ENCODE data around the gene SUPT5H. TPM values are rescaled to one million over a fixed set of nuclear protein-coding genes. Genes with fewer than 3 reads are reported as not detected.

SUPT5H gene
- total RNA-seq, 3 donors from 2014 or later = 74.3 to 115 (median 103) TPM

DNA sequence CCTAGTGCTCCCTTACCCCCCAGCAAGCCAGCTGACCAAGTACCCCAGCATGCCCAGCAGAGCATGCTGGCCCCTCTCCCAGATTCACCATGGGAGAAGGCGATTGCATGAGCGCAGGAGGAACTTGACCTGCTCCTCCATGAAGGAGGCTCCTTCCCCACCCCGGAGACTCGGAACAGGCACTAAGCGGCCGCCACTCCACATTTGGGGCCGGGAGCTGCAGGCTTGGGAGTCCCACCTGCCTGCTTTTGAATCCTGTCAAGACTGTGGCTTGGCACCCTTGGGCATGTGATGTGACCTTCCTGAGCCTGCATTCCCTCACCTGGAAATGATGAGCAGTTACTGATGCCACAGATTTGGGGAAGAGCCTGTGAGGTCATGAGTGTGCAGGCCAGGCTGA, 22.6 kb downstream of the SUPT5H start:
- no peaks in the 10 kb centered on the region for H3K4me1 ChIP-seq
- peaks cover 23% of the 10 kb centered on the region for H3K36me3 ChIP-seq
- H3K9me3 ChIP-seq = no peaks in the 10 kb centered on the region
- H3K27me3 ChIP-seq = no peaks in the 10 kb centered on the region
- no peak overlapping the region for H3K27ac ChIP-seq
- H3K4me3 ChIP-seq = no peak overlapping the region
- DNase-seq (ENCODE audit: low spot score in 2 of 2) = no peak
- TF ChIP-seq, protein P1, sequence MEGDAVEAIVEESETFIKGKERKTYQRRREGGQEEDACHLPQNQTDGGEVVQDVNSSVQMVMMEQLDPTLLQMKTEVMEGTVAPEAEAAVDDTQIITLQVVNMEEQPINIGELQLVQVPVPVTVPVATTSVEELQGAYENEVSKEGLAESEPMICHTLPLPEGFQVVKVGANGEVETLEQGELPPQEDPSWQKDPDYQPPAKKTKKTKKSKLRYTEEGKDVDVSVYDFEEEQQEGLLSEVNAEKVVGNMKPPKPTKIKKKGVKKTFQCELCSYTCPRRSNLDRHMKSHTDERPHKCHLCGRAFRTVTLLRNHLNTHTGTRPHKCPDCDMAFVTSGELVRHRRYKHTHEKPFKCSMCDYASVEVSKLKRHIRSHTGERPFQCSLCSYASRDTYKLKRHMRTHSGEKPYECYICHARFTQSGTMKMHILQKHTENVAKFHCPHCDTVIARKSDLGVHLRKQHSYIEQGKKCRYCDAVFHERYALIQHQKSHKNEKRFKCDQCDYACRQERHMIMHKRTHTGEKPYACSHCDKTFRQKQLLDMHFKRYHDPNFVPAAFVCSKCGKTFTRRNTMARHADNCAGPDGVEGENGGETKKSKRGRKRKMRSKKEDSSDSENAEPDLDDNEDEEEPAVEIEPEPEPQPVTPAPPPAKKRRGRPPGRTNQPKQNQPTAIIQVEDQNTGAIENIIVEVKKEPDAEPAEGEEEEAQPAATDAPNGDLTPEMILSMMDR (IDR thresholded peaks at IDR 0.05) = no peak
- TF ChIP-seq POLR2A (IDR thresholded peaks at IDR 0.05) (no peak), POLR2AphosphoS5 (IDR thresholded peaks at IDR 0.05) (no peak)
- intact Hi-C loops (cut with DNase I; ENCODE audit: low total_unique reads) = no loop called here

DNA sequence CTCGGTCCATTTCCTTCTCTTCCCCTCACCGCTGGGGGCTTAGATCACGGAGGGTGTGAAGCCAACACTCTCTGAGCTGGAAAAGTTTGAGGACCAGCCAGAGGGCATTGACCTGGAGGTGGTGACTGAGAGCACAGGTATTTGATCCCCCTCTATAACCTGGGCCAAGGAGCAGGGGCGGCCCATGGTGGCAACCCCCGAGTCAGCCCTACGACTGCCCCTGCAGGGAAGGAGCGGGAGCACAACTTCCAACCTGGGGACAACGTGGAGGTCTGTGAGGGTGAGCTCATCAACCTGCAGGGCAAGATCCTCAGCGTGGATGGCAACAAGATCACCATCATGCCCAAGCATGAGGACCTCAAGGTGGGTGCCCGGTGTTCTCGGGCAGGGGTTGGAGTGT, 23.7 kb downstream of the SUPT5H start:
- DNase-seq (ENCODE audit: low spot score in 2 of 2) = no peak
- Histone ChIP-seq H3K27ac (no peak overlapping the region), H3K4me3 (no peak overlapping the region), H3K27me3 (no peaks in the 10 kb centered on the region), H3K9me3 (no peaks in the 10 kb centered on the region), H3K36me3 (peaks cover 23% of the 10 kb centered on the region), H3K4me1 (no peaks in the 10 kb centered on the region)
- TF ChIP-seq, protein P1 (IDR thresholded peaks at IDR 0.05) = no peak
- TF ChIP-seq POLR2AphosphoS5 (IDR thresholded peaks at IDR 0.05) = no peak
- TF ChIP-seq POLR2A (IDR thresholded peaks at IDR 0.05) = no peak
- intact Hi-C loops (cut with DNase I; ENCODE audit: low total_unique reads) = no loop called here

DNA sequence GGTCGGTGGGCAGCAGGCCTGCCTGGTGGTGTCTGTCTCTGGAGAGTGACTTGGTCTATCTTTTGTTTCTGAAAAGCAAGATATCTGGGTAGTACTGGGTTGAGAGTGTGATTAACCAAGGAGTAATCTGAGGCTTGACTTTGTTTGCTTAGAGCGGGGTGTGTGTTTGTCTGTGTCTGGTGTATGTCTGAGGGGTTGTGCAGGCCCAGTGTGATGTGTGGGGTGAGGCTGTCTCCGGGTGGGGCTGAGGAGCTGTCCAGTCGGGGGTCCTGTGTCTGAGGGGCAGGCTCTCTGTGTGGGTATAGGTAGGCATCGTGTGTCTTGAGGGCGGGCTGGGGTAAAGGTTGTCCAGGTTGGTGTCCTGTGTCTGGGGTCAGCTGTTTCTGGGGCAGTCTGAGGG, 24.2 kb downstream of the SUPT5H start:
- no peaks in the 10 kb centered on the region for H3K27me3 ChIP-seq
- no peak for DNase-seq (ENCODE audit: low spot score in 2 of 2)
- TF ChIP-seq, protein P1 (IDR thresholded peaks at IDR 0.05) = no peak
- TF ChIP-seq POLR2A (IDR thresholded peaks at IDR 0.05) (no peak), POLR2AphosphoS5 (IDR thresholded peaks at IDR 0.05) (no peak)
- H3K36me3 ChIP-seq = peaks cover 23% of the 10 kb centered on the region
- intact Hi-C loops (cut with DNase I; ENCODE audit: low total_unique reads) = no loop called here
- no peaks in the 10 kb centered on the region for H3K9me3 ChIP-seq
- no peak overlapping the region for H3K27ac ChIP-seq
- no peak overlapping the region for H3K4me3 ChIP-seq
- no peaks in the 10 kb centered on the region for H3K4me1 ChIP-seq

DNA sequence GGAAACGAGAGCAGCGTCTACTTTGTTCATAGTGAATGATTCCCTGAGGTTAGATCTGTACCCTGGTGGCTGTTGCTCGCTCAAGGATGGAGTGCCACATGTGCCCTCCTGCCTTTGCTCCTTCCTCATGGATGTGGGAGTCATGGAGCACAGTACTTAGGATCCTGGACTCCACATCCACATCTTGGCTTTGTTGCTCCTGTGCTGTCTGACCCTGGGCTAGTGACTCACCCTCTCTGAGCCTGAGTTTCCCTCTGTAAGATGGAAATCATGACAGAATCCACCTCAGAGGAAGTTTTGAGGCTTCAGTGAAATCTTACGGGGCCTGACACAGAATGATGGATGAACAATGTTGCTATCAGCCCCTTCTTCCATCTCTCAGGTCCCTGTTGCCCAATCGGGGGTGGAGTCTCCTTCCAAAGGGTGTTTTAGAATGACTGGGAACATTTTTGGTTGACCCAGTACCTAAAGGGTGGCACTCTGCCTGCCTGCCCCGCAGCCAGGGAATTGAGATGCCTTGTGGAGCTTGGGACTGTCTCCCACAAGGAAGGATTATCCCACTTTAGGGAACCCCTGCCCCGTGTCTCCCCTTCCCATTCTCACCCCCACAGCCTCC, 25.4 kb downstream of the SUPT5H start:
- Histone ChIP-seq H3K4me3 (no peak overlapping the region), H3K27me3 (no peaks in the 10 kb centered on the region), H3K27ac (no peak overlapping the region), H3K36me3 (peaks cover 23% of the 10 kb centered on the region), H3K4me1 (no peaks in the 10 kb centered on the region), H3K9me3 (no peaks in the 10 kb centered on the region)
- no peak for TF ChIP-seq POLR2AphosphoS5 (IDR thresholded peaks at IDR 0.05)
- TF ChIP-seq, protein P1 (IDR thresholded peaks at IDR 0.05) = no peak
- no peak for DNase-seq (ENCODE audit: low spot score in 2 of 2)
- intact Hi-C loops (cut with DNase I; ENCODE audit: low total_unique reads) = loop anchor here (2.0 kb wide), 1 partner anchor 66 kb away; no protein-coding TSS in a partner anchor

DNA sequence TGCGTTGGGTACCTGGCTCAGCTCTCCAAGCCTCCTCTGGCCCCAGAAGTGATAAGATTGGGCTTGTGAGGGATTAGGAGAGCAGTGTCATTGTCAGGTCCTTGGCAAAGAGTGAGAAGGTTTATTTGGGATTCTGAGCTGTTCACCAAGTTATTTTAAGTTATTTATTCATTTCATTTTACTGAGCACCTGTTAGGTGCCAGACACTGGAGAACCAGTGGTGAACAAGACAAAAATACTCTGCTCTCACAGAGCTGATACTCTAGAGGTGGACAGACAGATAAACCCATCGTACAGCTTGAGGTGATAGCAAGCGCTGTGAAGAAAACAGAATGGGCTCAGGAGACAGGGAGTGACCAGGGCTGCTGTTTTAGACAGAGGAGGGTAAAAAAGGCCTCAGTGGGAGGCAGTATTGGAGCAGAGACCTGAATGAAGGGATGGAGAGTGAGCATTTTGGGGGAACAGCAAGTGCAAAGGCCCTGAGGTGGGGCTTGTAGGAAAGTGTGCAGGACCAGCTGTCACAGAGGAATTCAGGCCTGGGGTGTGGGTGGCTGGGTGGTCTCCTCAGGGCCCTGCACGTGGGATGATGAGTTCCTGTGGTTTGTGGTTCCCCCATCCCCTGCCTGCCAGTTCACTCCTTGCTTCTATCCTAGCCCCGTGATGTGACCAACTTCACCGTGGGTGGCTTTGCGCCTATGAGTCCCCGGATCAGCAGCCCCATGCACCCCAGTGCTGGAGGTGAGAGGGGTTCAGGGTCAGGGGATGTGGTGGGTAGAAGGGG, 26.6 kb downstream of the SUPT5H start:
- Histone ChIP-seq H3K27ac (no peak overlapping the region), H3K36me3 (peaks cover 23% of the 10 kb centered on the region), H3K27me3 (no peaks in the 10 kb centered on the region), H3K9me3 (no peaks in the 10 kb centered on the region), H3K4me3 (no peak overlapping the region), H3K4me1 (no peaks in the 10 kb centered on the region)
- DNase-seq (ENCODE audit: low spot score in 2 of 2) = no peak
- intact Hi-C loops (cut with DNase I; ENCODE audit: low total_unique reads) = loop anchor here (2.0 kb wide), 1 partner anchor 65 kb away; no protein-coding TSS in a partner anchor
- TF ChIP-seq POLR2A (IDR thresholded peaks at IDR 0.05) (no peak), POLR2AphosphoS5 (IDR thresholded peaks at IDR 0.05) (no peak)
- TF ChIP-seq, protein P1 (IDR thresholded peaks at IDR 0.05) = no peak

All from breast epithelium (tissue), 4 donors.